Measurements from ENCODE around the gene CCRL2. TPM values are rescaled to one million over a fixed set of nuclear protein-coding genes. Genes with fewer than 3 reads are reported as not detected.

The CCRL2 gene
- total and polyA plus RNA-seq, 9 of the 15 experiments (the other 6 are each of a cell fraction or from before 2014, with no cell fraction given), result 3.4 to 5.7 (median 4.0) TPM

DNA sequence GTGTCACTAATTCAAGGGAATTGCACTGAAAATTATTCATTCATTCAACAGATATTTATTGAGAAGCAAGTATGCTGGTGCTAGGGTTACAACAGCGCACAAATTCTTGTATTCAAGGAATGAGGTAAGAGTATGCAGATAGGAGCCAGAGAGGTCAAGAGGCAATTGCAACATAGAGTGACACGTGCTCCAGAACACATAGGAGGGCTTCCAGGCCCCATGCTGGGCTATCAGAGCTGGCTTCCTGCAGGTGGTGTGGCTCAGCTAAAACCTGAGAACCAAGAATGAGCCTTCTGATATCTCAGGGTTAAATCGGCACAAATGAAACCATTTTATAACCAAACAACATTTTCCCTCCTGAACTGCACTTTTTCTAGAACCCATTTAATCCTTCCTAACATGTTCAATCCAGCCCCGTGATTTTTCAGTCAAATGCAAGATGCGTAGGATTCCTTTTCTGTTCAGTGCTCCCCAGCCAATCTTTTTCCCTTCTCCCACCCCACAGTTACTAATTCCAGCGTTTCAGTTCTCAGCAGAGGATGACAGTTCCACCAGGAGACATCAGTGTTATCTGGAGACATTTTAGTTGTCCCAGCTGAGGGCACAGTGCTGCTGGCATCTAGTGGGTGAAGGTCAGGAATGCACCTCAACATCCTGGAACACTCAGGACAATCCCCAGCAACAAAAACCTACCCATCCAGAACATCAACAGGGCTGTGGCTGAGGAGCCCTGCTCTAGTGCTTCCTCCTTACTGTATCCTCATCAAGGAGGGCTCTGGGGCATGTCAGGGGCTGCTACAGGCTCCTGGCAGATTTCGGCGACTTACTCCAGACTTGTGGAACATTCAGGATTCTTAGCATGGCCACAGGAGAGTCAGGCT lies 13.3 kb upstream of the CCRL2 start (continued):
- TF ChIP-seq YY1 (IDR thresholded peaks at IDR 0.05; ENCODE audit: borderline replicate concordance in 1 of 3, control insufficient read depth in 1 of 3, extremely low read depth in 1 of 3, insufficient read depth in 3 of 3, insufficient read length in 1 of 3, insufficient replicate concordance in 2 of 3, low read depth in 1 of 3, low read length in 2 of 3), result no peak
- no peak for TF ChIP-seq TBL1XR1 (IDR thresholded peaks at IDR 0.05; ENCODE audit: low read length in 2 of 2)
- TF ChIP-seq ZNF75A (CRISPR knock-in tag; IDR thresholded peaks at IDR 0.05), result no peak
- TF ChIP-seq JUND (IDR thresholded peaks at IDR 0.05; ENCODE audit: borderline replicate concordance, low read depth, low read length), result peak; percentile 71; the same call in 1 of the 2 replicates
- no peak for TF ChIP-seq JUND (tag; IDR thresholded peaks at IDR 0.05; ENCODE audit: borderline replicate concordance, low read depth, low read length)
- TF ChIP-seq EHMT2 (IDR thresholded peaks at IDR 0.05), result no peak
- peak; percentile 53; the same call in 1 of the 2 replicates for TF ChIP-seq ZNF24 (IDR thresholded peaks at IDR 0.05)
- TF ChIP-seq, protein P1, sequence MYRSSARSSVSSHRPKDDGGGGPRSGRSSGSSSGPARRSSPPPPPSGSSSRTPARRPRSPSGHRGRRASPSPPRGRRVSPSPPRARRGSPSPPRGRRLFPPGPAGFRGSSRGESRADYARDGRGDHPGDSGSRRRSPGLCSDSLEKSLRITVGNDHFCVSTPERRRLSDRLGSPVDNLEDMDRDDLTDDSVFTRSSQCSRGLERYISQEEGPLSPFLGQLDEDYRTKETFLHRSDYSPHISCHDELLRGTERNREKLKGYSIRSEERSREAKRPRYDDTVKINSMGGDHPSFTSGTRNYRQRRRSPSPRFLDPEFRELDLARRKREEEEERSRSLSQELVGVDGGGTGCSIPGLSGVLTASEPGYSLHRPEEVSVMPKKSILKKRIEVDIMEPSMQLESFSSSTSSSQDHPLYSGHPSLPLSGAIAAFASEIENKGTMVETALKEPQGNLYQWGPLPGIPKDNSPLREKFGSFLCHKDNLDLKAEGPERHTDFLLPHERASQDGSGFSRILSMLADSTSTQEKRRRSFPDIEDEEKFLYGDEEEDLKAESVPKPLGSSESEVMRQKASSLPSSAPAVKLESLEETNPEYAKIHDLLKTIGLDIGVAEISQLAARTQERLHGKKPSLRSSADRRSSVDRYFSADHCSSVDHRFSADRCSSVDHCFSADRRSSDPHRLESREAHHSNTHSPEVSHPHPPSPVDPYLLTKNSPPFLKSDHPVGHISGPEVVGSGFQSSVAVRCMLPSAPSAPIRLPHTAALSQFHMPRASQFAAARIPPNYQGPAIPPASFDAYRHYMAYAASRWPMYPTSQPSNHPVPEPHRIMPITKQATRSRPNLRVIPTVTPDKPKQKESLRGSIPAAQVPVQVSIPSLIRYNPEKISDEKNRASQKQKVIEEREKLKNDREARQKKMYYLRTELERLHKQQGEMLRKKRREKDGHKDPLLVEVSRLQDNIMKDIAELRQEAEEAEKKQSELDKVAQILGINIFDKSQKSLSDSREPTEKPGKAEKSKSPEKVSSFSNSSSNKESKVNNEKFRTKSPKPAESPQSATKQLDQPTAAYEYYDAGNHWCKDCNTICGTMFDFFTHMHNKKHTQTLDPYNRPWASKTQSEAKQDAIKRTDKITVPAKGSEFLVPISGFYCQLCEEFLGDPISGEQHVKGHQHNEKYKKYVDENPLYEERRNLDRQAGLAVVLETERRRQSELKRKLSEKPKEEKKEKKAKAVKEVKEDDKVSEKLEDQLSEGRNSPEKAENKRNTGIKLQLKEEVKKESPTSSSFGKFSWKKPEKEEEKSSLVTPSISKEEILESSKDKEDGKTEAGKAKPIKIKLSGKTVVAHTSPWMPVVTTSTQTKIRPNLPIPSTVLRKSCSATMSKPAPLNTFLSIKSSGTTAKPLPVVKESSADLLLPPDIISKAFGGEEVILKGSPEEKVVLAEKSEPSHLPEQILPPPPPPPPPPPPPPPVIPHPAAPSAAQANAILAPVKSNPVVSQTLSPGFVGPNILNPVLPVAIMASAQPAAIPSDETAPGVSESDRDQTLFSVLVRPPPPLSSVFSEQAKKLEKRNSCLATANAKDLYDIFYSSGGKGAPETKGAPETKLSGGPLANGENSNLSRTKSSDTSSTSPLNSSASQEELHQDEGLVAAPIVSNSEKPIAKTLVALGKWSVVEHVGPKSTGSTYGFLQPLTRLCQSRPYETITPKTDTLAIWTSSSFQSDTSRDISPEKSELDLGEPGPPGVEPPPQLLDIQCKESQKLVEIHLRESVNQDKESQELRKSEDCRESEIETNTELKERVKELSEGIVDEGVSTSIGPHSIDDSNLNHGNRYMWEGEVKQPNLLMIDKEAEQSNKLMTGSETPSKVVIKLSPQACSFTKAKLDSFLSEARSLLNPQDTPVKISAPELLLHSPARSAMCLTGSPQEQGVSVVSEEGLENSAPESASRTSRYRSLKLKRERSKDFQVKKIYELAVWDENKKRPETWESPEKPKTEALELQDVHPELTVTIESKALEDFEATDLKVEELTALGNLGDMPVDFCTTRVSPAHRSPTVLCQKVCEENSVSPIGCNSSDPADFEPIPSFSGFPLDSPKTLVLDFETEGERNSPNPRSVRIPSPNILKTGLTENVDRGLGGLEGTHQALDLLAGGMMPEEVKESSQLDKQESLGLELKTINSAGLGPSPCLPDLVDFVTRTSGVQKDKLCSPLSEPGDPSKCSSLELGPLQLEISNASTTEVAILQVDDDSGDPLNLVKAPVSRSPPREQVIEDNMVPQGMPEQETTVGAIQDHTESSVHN (IDR thresholded peaks at IDR 0.05; ENCODE audit: borderline replicate concordance in 1 of 2, low read depth in 1 of 2), result no peak
- TF ChIP-seq, protein P2, sequence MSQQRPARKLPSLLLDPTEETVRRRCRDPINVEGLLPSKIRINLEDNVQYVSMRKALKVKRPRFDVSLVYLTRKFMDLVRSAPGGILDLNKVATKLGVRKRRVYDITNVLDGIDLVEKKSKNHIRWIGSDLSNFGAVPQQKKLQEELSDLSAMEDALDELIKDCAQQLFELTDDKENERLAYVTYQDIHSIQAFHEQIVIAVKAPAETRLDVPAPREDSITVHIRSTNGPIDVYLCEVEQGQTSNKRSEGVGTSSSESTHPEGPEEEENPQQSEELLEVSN (IDR thresholded peaks at IDR 0.05; ENCODE audit: borderline replicate concordance in 1 of 2, extremely low read depth in 1 of 2, insufficient read depth in 1 of 2, insufficient read length in 1 of 2, low read depth in 1 of 2, low read length in 1 of 2, poor library complexity in 1 of 2, severe bottlenecking in 1 of 2), result no peak
- no peak for TF ChIP-seq RBM34 (IDR thresholded peaks at IDR 0.05; ENCODE audit: borderline replicate concordance, insufficient read depth, low read length)
- TF ChIP-seq ZNF77 (CRISPR knock-in tag; IDR thresholded peaks at IDR 0.05), result no peak
- no peak for TF ChIP-seq ZNF140 (CRISPR knock-in tag; IDR thresholded peaks at IDR 0.05)
- 0 out of 2 replicates have a peak, but pooled peaks have one; percentile 11 for TF ChIP-seq EP300 (IDR thresholded peaks at IDR 0.05; ENCODE audit: low read length)
- TF ChIP-seq, protein P3, sequence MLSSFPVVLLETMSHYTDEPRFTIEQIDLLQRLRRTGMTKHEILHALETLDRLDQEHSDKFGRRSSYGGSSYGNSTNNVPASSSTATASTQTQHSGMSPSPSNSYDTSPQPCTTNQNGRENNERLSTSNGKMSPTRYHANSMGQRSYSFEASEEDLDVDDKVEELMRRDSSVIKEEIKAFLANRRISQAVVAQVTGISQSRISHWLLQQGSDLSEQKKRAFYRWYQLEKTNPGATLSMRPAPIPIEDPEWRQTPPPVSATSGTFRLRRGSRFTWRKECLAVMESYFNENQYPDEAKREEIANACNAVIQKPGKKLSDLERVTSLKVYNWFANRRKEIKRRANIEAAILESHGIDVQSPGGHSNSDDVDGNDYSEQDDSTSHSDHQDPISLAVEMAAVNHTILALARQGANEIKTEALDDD (IDR thresholded peaks at IDR 0.05), result no peak
